HepG2 (cell line): Measurements from ENCODE around the gene MYLK2. TPM values are rescaled to one million over a fixed set of nuclear protein-coding genes. Genes with fewer than 3 reads are reported as not detected.

Experiments
- ATAC-seq: fragments of 200-7000 bp; cut with Tn5 transposase; 3 replicates; pipeline ENCODE4 v1.9.1; 2020; ENCODE audit warnings: mild to moderate bottlenecking, moderate library complexity
- BruUV-seq: library from RNA; stranded (reverse); fragments of 400-500 nt; replicated peaks from 2 replicates; lab custom pipeline; 2021; lab: Mats Ljungman, UMichigan
- CTCF ChIA-PET: fragments of 300-600 bp; formaldehyde crosslinking; extraction: SDS; loops from one replicate; lab custom pipeline; 2021; ENCODE audit warnings: low total read pairs, inconsistent platforms, low intra/inter-chr PET ratio; lab: Yijun Ruan, JAX
- POLR2A ChIA-PET: fragments of 350-600 bp; sonication (Branson Sonifier 250); formaldehyde crosslinking; loops from one replicate; lab custom pipeline; 2020; ENCODE audit warnings: antibody characterized with exemption, inconsistent platforms; lab: Yijun Ruan, JAX
- DNase-seq: peaks from one replicate; pipeline ENCODE4 v3.0.0-alpha.2; 2015; ENCODE audit warnings: low spot score
- FAIRE-seq: peaks from 3 replicates; lab custom pipeline; 2011; peaks lifted over from hg19 to GRCh38; lab: Jason Lieb, UNC
- H2AFZ ChIP-seq: one replicate; pipeline ENCODE4 v1.6.1; 2011; ENCODE audit warnings: low read length, inconsistent platforms
- H3K27ac ChIP-seq: fragments of 300-600 bp; 3 replicates; pipeline ENCODE4 v1.8.0; 2011; ENCODE audit warnings: mixed run types, mild to moderate bottlenecking, mixed read lengths, low read length, inconsistent platforms; ENCODE audit not compliant: insufficient read depth; ENCODE audit errors: extremely low read length
- H3K27me3 ChIP-seq, 2 experiments: fragments of 200-600 bp in 1 of 2; 2 replicates in 1 of 2; 3 replicates in 1 of 2; pipeline versions ENCODE4 v1.6.0 to v1.8.0; 2011; ENCODE audit warnings: low read length in 2 of 2, mild to moderate bottlenecking in 2 of 2, moderate library complexity in 2 of 2, inconsistent platforms in 1 of 2; ENCODE audit not compliant: insufficient read depth in 2 of 2, control insufficient read depth in 1 of 2
- H3K36me3 ChIP-seq, 2 experiments: fragments of 200-600 bp in 1 of 2; replicated peaks in 1 of 2; 2 replicates in 1 of 2; 3 replicates in 1 of 2; pipeline versions ENCODE4 v1.5.1 to v1.8.0; 2011; ENCODE audit warnings: low read length in 2 of 2, inconsistent platforms in 1 of 2; ENCODE audit not compliant: insufficient read depth in 2 of 2, control insufficient read depth in 1 of 2
- H3K4me1 ChIP-seq: 2 replicates; pipeline ENCODE4 v1.5.1; 2012; ENCODE audit warnings: low read length, inconsistent platforms; ENCODE audit not compliant: insufficient read depth
- H3K4me2 ChIP-seq: 2 replicates; pipeline ENCODE4 v1.6.0; 2011; ENCODE audit warnings: low read depth, low read length, inconsistent platforms
- H3K4me3 ChIP-seq, 3 experiments: fragments of 200-600 bp in 1 of 3; sonication (generic), shearing (Covaris generic) in 1 of 3; replicated peaks in 1 of 3; 2 replicates each; pipeline ENCODE4 v1.5.1; 2011 to 2016; ENCODE audit warnings: low read length in 3 of 3, inconsistent platforms in 2 of 3, low read depth in 2 of 3, mild to moderate bottlenecking in 2 of 3, control low read depth in 1 of 3, mixed read lengths in 1 of 3; ENCODE audit not compliant: insufficient read depth in 1 of 3
- H3K79me2 ChIP-seq: one replicate; pipeline ENCODE4 v1.6.1; 2011; ENCODE audit warnings: low read length, inconsistent platforms; ENCODE audit not compliant: insufficient read depth
- H3K9ac ChIP-seq: 2 replicates; pipeline ENCODE4 v1.6.0; 2011; ENCODE audit warnings: mild to moderate bottlenecking, low read depth, low read length, inconsistent platforms; ENCODE audit not compliant: insufficient read depth
- H3K9me3 ChIP-seq: 2 replicates; pipeline ENCODE4 v1.5.1; 2012; ENCODE audit warnings: mild to moderate bottlenecking, low read length
- H4K20me1 ChIP-seq: 2 replicates; pipeline ENCODE4 v1.6.0; 2011; ENCODE audit warnings: inconsistent platforms, mild to moderate bottlenecking, low read length, moderate library complexity; ENCODE audit not compliant: insufficient read depth
- ATRX ChIP-seq: sonication (generic); formaldehyde crosslinking; IDR thresholded peaks from 2 replicates; pipeline ENCODE4 v1.4.0; 2020; ENCODE audit warnings: missing genetic modification reagents, borderline replicate concordance
- CEBPB ChIP-seq: IDR thresholded peaks from 2 replicates; pipeline ENCODE4 v1.6.1; 2011; ENCODE audit warnings: low read depth, low read length, improper control_type of control experiment, borderline replicate concordance
- MTF2 ChIP-seq: sonication (generic); formaldehyde crosslinking; IDR thresholded peaks from 2 replicates; pipeline ENCODE4 v1.5.0; 2020; ENCODE audit warnings: missing genetic modification reagents, borderline replicate concordance
- NR1H2 ChIP-seq: sonication (generic); formaldehyde crosslinking; IDR thresholded peaks from 2 replicates; pipeline ENCODE4 v1.8.1; 2022; ENCODE audit warnings: low read depth, missing genetic modification reagents, borderline replicate concordance
- RBM22 ChIP-seq: fragments of 200-400 bp; formaldehyde crosslinking; optimal IDR thresholded peaks from 2 replicates; pipeline ENCODE3; 2017; ENCODE audit warnings: mild to moderate bottlenecking, low read length, moderate library complexity
- SETDB1 ChIP-seq: sonication (generic); formaldehyde crosslinking; IDR thresholded peaks from 2 replicates; pipeline ENCODE4 v1.5.1; 2020; ENCODE audit warnings: missing genetic modification reagents, mild to moderate bottlenecking, borderline replicate concordance
- WIZ ChIP-seq: sonication (generic); formaldehyde crosslinking; IDR thresholded peaks from 2 replicates; pipeline ENCODE4 v1.5.1; 2020; ENCODE audit warnings: mild to moderate bottlenecking, missing genetic modification reagents
- ZNF616 ChIP-seq: sonication (generic); formaldehyde crosslinking; IDR thresholded peaks from 2 replicates; pipeline ENCODE4 v1.5.0; 2020; ENCODE audit warnings: low read depth, mild to moderate bottlenecking, missing genetic modification reagents
- ZNF724P ChIP-seq: sonication (generic); formaldehyde crosslinking; IDR thresholded peaks from 2 replicates; pipeline ENCODE4 v1.8.0; 2022; ENCODE audit warnings: missing genetic modification reagents, borderline replicate concordance
- WGBS: methylation state at CpG from one replicate; pipeline ENCODE4 v1.1.6; 2017; ENCODE audit warnings: low lambda C conversion rate; 5-methylcytosine and 5-hydroxymethylcytosine counted together
- in situ Hi-C: cut with HindIII; loops from 2 replicates; pipeline ENCODE4 v1.10.0; 2017; ENCODE audit warnings: low pct_unique_long_range_greater_than_20kb; ENCODE audit not compliant: extremely low pct_ligation_motif_present
- intact Hi-C: fragments of 100-400 bp; cut with micrococcal nuclease; formaldehyde crosslinking; loops from one replicate; pipeline ENCODE4 v1.10.0; 2022; ENCODE audit not compliant: unreplicated experiment
- polyA plus RNA-seq, 8 experiments: library from polyadenylated mRNA; depleted of rRNA in 3 of 8; stranded (reverse) in 7 of 8; unstranded in 1 of 8; fragments of >200 nt; fragmentation: Illumina TruSeq in 4 of 8; extraction: Trizol in 4 of 8; gene quantifications; 2 replicates each; pipeline versions ENCODE4 v1.2.1 to v1.2.3, GENCODE V29; 2011 to 2016; ENCODE audit warnings: low read depth in 4 of 8, missing spikeins in 1 of 8, mixed read lengths in 1 of 8; ENCODE audit not compliant: insufficient read depth in 1 of 8
- total RNA-seq, 5 experiments: library from RNA; depleted of rRNA; stranded (reverse); fragments of >200 nt; fragmentation: Illumina TruSeq; extraction: Trizol; gene quantifications; 2 replicates each; pipeline ENCODE4 v1.2.3, GENCODE V29; 2016; ENCODE audit warnings: low read depth in 1 of 5

Gene MYLK2
- total and polyA plus RNA-seq, 2 of the 13 experiments (the other 11 are each of a cell fraction or from before 2014, with no cell fraction given): 0.27 TPM; not detected in 1

DNA sequence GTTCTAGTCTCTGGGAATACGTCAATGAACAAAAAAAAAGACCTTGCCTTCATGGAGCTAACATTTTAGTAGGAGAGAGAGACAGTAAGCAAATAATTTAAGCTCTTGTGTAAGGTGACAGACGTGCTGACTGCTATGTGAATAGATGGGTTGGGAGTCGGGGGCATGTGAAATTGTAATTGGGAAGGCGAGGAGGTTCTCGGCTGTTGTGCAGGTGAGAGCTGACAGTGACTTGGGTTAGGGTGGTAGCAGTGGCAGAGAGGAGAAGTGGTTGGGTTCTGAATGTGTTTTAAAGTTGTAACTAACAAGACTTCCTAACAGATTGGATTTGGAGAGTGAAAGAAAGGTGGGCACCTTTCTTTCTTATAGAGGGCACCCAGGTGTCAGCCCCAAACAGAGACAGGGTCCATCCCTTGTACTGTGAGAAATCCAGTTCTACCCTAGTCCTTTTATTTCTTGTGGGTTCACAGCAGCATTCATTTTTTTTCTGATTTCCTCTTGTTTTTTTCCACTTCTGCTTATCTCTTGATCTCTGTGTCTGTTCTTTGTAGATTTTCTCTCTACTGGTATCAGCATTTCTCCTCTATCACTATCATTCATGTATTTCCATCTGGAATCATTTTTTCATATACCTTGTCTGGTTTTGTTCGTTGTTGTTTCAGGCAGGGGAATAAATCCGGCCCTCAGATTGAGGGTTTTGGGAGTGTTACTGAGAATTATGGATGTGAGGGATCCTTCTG, 15.4 kb upstream of the MYLK2 start:
- peaks cover 14 to 50% of the 10 kb centered on the region in 2 experiments for H3K36me3 ChIP-seq
- no peak overlapping the region for H3K9ac ChIP-seq

GRCh38 chr20:31806564-31807355, 12.4 kb upstream of the MYLK2 start:
- no peaks in the 10 kb centered on the region for H3K79me2 ChIP-seq
- in situ Hi-C loops (no loop called here), intact Hi-C loops (no loop called here)
- BruUV-seq: no TSS peak
- no peaks in the 10 kb centered on the region for H4K20me1 ChIP-seq
- TF ChIP-seq ATRX (CRISPR knock-in tag) (no peak), MTF2 (CRISPR knock-in tag) (no peak)
- 97% methylated on average over 8 of the region's 8 CpGs for WGBS
- peaks cover 0 to 21% of the 10 kb centered on the region in 2 experiments; a peak in 3 of 5 replicates for H3K36me3 ChIP-seq
- CTCF ChIA-PET: no interaction called here
- DNase-seq: no peak
- H3K9ac ChIP-seq: no peak overlapping the region
- no peaks in the 10 kb centered on the region for H3K9me3 ChIP-seq
- no peak for FAIRE-seq
- H3K27ac ChIP-seq: no peak overlapping the region
- no peak for ATAC-seq
- no peak overlapping the region for H2AFZ ChIP-seq
- no peak overlapping the region for H3K4me2 ChIP-seq
- POLR2A ChIA-PET: no interaction called here
- no peaks in the 10 kb centered on the region for H3K27me3 ChIP-seq
- H3K4me1 ChIP-seq: no peaks in the 10 kb centered on the region
- H3K4me3 ChIP-seq: no peak overlapping the region

More for the DNA sequence above, 15.4 kb upstream of the MYLK2 start:
- WGBS: 97% methylated on average over 7 of the region's 7 CpGs
- H3K4me2 ChIP-seq: no peak overlapping the region
- H3K4me3 ChIP-seq: no peak overlapping the region
- no peak overlapping the region for H2AFZ ChIP-seq
- H4K20me1 ChIP-seq: no peaks in the 10 kb centered on the region
- H3K27ac ChIP-seq: no peak overlapping the region
- intact Hi-C loops: no loop called here
- in situ Hi-C loops: no loop called here
- H3K9me3 ChIP-seq: no peaks in the 10 kb centered on the region
- no peak for TF ChIP-seq ZNF616 (CRISPR knock-in tag)
- TF ChIP-seq WIZ (CRISPR knock-in tag): no peak
- no peak for TF ChIP-seq SETDB1
- peak; percentile 94 for TF ChIP-seq RBM22
- no peak for TF ChIP-seq CEBPB
- TF ChIP-seq NR1H2 (CRISPR knock-in tag): no peak
- TF ChIP-seq ZNF724P (CRISPR knock-in tag): no peak
- TF ChIP-seq, all 625 proteins: peak for 1
- ChIA-PET POLR2A (no interaction called here), CTCF (no interaction called here)
- Histone ChIP-seq H3K4me1 (no peaks in the 10 kb centered on the region), H3K79me2 (no peaks in the 10 kb centered on the region), H3K27me3 (no peaks in the 10 kb centered on the region)
- ATAC-seq (no peak), DNase-seq (no peak), FAIRE-seq (no peak)
- TSS peak; percentile 6 for BruUV-seq
